ENCODE data around the gene TAF5L. TPM values are rescaled to one million over a fixed set of nuclear protein-coding genes. Genes with fewer than 3 reads are reported as not detected.
"Not testable (repeated sequence)": the region's sequence is repeated elsewhere in the genome, so short reads cannot be mapped to it uniquely, and the experiment has no call there.

The TAF5L gene
- polyA plus RNA-seq, 12 donors = 10.1 to 18.2 (median 12.0) TPM; not detected in 1

DNA sequence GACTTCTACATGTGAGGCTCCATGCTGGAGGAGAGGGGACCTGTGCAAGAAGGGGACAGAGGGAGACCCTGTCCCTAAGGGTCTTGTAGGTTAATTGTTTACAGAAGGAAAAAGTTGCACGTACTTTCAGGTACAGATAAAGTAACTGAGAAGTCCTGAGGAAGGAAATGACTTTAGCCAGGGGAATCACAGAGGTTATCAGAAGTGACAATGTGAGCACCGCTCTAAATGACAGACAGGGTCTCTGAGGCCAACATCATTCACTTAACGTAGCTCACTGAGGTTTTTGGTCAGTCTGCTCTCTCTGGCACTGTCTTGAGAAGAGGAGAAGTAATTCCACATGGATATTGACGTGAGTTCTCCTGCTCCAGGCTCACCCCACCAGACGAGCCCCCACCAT is 12.0 kb downstream of the TAF5L start:
- no peak for DNase-seq

DNA sequence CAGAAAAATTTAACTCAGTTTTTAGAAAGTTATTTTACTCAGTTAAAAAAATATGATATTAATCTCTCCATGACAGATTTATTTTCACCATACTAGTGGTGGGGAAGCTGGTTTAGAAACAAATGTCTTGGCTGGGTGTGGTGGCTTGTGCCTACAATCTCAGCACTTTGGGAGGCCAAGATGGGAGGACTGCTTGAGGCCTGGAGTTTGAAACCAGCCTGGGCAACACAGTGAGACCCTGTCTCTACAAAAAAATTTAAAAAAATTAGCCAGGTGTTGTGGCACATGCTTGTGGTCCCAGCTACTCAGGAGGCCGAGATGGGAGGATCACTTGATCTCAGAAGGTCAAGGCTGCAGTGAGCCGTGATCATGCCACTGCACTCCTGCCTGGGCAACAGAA is 17.3 kb downstream of the TAF5L start:
- no peak for DNase-seq

DNA sequence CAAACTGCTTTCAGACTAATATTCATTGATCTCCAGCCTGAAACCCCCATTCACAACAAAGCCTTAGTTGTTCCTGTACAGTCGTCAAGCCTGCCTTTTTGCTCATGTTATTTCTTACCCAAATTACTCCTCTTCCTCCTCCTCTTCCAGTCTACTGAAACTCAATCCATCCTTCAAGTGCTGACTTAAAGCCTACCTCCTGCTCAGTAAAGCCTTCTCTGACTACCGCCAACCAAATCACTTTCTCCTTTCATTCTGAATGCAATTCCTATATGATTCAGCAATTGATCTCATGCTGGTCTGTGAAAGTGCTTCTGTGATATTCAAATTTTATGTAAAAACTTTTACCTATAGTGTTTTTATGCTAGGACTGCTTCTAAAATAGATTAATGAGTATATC is 18.6 kb downstream of the TAF5L start:
- no peak for DNase-seq

DNA sequence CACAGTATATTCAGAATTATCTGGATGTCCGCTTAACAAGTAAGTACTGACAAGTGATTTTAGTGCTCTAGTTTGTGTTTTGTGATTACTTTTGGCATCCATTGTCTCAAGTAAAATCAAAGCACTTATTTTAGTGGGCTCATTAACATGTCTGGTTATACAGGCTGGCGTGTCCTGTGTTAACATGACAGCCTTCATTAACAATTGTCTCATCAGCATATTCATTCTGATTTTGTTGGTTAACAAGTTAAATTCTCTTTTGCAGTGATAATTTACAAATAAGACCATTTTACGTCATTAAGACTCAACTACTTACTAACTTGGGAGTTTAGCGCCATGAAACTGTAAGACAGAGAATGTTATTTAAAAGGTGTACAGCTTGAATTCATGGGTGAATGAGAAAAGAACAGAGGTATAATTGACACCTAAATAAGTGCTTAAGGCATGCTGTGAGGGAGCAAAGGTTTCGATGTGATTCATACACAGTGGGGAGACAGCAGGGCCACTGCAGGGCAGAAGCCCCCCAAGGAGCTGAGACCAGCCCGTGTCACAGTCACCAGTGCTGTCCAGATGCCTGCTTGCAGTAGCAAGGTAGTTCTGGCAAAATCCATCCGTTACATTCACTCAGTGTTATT is 22.4 kb downstream of the TAF5L start:
- DNase-seq = no peak

DNA sequence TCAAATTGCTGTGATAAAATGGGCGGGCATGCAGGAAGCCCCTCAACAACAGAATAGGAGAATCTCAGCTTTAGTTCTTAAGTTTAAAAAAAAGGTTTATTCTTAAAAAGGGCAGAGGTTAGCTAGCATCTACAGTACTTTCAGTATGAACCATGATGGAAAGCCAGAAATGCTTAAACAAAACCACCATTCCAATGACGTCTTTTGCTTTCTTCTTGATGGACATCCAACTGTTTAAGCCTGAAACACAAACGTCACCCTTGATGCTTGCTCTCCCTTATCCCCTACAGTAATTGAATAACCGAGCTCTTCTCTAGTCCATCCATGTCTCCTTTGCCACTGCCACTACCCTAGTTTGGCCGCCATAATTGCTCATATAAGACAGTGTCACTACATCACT is 25.7 kb downstream of the TAF5L start:
- DNase-seq = no peak

DNA sequence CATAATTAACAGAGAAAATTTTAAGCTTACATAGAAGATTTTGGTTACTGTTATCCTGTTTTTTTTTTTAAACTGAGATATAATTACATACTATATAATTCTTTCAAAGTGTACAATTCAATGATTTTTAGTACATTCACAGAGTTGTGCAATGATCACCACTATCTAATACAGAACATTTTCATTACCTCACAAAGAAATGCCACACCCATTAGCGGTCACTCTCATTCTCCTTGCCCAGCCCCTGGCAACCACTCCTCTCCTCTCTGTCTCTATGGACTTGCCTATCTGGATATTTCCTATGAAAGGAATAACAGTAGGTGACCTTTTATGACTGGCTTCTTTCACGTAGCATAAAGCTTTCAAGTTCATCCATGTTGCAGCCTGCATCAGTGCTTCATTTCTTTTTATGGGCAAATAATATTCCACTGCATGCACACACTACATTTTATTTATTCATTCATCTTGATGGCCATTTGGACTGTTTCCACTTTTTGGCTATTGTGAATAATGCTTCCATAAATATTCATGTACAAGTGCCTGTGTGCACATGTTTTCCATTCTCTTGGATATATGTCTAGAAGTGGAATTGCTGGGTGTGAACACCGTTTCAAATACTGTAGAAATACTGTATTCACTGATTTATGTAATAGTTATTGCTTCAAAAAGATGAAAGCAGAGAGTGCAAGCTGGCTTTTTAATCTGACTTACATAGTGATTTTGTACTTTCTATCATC is 26.5 kb downstream of the TAF5L start:
- DNase-seq = no peak

DNA sequence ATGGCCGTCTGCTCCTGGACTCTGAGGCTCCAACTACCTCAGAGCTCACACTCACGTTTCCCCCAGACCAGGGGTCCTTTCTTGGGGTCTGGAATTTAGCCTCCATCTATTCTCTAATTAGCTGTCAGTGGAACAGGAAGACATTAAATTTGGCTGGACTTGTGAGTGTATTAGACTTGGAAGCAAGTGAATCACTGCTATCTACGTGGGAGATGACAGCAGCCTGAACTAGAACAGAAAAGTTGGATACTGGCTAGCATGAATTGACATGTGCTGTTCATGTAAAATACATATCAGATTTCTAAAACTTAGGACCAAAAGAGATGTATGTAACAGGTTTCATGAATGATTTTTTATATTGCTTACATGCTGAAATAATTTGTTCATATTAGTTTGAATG is 28.0 kb downstream of the TAF5L start:
- no peak for DNase-seq

DNA sequence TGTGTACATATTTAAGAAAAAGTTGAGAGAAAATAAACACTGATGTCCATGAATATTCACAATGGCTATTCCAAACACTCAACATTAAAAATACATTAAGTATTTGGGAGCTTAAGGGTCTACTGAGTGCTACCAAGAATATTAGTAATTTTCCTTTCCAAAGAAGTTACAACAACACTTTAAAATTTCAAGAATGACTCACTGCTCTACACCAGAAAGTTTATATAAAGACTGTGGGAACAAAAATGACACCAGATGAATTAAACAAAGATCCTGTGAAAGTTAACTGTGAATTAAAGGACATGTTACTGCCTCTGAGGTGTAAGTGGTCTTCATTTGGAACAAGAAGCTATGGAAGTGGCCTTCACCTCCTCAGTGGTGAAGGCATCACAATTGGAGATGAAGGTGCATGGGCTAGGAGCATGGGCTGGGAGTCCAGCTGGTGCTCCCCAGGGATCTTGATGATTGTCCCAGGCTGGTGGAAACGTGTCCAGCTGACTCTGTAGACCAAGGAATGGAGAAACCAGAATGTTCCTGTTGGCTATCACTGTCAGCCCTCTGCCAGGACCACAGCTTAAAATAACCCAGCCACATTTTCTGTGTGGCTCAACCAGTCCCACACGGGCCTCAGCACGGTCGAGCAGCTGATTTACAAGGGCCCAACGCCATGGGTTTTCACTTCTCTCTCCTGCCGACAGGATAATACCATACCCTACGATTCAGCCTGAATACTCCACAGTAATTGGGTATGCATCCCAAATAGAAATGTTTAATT is 28.8 kb downstream of the TAF5L start:
- DNase-seq = no peak

DNA sequence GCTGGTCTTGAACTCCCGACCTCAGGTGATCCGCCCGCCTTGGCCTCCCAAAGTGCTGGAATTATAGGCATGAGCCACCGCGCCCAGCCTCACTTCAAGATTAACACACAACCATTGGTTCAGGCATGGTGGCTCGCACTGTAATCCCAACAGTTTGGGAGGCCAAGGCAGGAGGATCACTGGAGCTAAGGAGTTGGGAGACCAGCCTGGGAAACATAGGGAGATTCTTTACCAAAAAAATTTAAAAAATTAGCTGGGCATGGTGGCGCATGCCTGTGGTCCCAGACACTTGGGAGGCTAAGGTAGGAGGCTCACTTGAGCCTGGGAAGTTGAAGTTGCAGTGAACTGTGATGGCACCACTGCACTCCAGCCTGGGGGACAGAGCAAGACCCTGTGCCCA is 30.0 kb downstream of the TAF5L start:
- DNase-seq = not testable (repeated sequence)

DNA sequence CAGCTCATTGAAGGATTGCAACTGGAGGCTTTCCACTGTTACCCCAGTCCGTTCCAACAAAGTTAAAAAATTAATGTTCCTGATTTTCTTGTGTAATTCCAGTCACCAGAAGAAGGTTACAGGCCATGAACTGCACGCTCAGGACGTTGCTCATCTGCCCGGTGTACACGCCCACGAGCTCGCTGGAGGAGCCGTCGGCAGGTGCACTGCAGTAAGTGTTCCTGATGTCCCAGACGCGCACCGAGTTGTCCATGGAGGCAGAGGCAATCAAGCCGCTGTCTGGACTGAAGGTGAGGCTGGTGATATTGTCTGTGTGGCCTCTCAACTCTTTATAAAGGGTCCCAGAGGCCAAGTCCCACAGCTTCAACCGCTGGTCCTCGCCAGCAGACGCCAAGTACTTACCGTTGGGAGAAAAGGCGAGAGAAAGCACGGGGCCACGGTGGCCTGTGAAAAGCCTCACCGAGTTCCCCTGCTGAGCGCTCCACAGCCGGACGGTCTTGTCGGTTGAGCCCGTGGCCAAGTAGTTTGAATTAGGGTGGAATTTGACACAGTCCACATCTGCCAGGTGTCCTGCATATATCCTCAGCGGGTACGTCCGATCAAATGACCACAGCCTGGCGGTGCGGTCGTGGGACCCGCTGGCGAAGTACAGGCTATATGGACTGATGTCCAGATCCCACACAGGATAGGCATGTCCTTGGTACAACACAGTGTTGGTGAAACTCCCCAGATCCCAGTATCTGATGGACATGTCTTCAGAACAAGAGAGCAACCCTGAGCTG is 31.5 kb downstream of the TAF5L start:
- no peak for DNase-seq

DNA sequence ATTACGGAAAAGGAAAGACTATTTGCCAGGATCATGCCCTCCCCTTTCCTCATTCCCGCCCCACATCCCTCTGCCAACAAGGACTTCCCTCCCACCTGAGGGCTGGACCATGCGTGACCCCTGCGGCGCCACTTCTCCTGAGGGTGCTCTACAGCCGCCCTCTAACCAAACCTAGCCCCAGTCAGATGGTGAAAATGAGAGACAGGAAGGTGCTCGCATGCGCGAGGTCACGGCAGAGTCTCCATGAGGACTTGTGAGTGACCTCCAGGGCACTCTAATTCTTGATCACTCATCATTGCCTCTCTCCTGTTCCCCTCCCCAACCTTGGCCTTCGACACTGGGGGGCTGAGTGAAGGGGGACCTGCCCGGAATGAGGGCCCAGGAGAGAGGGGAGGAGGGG is 32.1 kb downstream of the TAF5L start:
- DNase-seq = no peak

DNA sequence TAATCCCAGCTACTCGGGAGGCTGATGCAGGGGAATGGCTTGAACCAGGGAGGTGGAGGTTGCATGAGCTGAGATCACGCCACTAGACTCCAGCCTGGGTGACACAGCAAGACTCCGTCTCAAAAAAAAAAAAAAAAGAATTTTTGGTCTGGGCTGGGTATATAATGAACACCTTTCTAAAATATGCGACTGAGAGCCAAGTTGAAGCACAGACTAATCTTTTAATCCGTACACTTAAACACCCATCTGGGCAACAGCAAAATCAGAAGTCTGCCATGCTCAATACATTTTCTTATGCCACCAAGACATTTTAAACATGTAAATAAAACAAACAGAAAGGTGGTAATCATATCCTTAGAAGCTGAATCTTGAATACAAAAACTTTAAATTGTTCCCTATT is 35.8 kb downstream of the TAF5L start:
- no peak for DNase-seq

DNA sequence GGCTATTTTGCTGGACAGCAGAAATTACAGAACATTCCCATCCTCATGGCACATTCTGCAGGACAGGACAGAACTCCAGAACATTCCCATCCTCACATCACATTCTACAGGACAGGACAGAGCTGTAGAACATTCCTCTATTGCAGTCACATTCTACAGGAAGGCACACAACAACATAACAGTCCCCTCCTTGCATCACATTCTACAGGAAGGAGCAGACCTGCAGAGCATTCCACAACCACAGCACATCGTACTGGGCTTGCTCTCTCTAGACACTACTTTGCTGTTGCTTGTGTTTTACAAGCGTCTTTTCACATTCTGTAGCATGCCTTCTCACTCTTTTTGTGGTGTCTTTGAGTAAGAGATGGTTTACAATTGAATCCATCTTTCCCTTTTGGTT is 40.6 kb downstream of the TAF5L start:
- no peak for DNase-seq

DNA sequence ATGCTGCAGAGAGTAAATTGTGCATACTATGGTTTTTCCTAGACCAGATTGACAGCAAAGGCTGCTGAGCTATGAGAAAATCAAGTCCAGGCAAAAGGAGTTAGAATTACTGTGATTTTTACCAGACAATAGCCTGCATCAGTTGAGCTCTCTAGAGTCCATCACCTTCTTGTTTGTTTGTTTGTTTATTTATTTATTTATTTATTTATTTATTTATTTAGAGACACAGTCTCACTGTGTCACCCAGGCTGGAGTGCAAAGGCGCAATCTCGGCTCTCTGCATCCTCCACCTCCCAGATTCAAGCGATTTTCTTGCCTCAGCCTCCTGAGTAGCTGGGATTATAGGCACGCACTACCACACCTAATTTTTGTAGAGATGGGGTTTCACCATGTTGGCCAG is 43.2 kb downstream of the TAF5L start:
- no peak for DNase-seq

DNA sequence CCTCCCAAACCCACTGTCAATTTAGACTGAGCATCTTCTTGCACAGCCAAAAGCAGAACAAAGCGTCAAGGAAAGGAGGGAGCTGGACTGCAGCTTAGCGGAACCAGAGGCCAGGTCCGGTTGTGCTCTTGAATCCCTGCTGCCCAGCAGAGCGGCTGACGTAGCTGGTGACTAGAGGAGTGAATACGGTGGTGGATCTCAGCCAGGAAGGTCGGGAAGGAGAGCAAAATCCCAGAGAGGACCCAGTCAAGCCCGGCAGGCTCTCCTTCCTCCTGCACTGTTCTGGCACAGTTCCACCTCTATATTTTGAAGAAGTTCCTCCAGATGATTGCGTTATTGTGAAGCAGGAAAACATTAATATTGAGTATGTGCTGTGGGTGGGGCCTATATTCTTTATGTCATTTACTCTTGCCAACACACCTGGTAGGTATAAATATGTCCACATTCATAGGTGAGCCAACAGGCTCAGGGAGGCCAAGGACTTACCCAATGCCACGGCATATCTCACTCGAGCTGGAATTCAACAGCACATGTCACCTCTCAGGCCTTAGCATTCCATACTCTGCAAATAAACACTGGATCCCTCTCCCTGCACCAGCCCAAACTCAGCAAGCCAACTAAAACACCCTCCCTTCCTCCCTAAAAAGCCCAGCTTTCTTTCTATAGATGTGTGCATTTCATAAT is 43.8 kb downstream of the TAF5L start:
- peak; percentile 31 for DNase-seq

DNA sequence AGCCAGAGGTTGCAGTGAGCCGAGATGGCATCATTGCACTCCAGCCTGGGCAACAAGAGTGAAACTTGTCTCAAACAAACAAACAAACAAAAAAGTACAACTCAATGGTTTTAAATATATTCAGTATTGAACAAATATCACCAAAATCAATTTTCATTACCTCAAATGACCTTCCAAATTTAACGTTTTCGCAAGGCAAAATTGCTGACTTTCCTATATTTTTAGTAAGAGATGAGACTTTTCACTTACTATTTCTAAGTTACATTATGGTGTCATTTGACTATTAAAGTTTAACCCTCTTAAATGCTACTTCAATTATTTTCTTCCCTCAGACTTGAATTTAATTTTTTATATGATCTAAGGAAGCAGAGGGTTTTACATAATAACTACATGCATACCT is 44.4 kb downstream of the TAF5L start:
- no peak for DNase-seq

DNA sequence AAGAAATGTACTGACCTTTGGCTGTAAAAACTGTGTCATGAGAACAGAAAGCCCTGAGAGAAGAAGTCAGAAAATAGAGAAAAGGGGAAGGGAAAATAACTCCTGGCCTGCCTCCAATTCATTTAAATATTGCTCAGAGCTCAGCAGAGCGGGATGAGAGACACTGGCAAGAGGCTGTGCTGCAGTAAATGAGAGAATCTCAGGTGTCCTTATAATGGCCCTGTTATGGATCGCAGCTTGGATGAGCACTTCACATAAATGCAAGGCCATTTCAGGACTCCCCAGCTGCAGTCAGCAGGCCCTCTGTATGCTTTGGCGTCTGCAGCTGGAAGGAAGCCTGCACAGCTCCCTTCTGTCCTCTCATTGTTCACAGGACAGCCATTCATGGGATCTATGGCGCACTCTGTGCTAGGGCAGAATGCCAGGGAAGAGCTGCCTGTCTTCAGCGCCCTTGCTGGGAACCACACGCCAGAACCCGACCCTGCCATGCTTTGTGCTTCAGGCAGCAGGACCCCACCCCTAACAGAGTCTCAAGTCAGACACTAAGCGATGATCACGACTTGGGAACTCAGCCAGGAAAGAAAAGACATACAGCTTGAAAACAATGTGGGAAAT is 46.8 kb downstream of the TAF5L start:
- peak; percentile 79 for DNase-seq

DNA sequence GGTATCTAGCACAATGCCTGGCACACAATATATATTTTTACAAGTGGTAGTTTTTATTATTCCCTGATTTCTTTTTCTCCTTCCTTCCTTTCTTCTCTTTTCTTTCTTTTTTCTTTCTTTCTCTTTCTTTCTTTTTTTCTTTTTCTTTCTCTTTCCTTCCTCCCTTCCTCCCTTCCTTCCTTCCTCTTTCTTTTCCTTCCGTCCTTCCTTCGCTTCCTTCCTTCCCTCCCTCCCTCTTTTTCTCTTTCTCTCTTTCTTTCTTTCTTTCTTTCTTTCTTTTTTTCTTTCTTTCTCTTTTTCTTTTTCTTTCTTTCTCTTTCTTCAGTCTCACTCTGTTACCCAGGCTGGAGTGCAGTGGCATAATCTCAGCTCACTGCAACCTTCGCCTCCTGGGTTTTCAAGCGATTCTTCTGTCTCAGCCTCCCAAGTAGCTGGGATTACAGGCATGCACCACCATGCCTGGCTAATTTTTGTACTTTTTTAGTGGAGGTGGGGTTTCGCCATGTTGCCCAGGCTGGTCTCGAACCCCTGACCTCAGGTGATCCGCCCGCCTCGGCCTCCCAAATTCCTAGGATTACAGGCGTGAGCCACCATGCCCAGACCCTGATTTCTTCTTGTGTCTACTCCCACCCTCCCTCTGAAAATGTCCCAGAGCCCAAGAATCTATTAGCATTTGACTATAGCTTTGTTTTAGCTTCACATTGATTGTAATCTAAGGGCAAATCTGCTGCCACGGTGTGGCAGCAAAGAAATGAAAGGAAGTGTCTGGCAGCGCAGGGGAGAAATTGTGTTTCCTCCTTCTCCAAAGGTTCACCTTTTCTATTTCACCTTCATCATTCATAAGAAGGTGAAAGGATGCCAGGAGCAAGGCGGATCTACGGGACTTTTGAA is 47.5 kb downstream of the TAF5L start:
- DNase-seq = no peak

DNA sequence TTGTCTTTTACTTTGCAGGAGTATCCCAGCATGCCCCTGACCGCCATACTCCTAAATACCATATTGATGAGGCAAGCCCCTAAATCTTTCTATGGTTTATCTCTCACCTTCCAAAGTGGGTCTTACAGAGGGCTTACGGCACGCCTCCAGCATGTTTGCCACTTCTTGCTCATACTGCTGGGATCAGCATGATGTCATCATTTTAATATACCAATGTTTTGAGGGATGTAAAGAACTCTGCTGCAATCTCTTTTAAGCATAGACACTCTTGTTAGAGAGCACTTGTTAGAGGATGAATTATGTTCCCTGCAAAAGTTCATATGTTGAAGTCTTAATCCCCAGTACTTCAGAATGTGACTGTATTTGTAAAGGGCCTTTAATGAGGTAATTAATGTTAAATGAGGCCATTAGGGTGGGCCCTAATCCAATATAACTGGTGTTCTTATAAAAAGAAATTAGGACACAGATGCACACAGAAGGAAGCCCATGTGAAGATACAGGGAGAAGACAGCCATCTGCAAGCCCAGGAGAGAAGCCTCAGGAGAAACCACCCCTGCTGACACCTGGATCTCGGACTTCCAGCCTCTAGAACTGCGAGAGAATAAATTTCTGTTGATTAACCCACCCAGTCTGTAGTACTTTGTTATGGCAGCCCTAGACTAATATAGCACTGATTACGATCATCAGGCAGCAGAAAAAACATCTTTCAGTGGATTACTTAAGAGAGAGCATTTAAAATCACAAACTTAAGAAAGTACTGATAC is 51.1 kb downstream of the TAF5L start:
- no peak for DNase-seq

All from muscle of arm (tissue), 12 donors.